Neural progenitor cell (in vitro differentiated cells): ENCODE results near the gene MIF4GD. TPM values are rescaled to one million over a fixed set of nuclear protein-coding genes. Genes with fewer than 3 reads are reported as not detected.

Source experiments
- DNase-seq: peaks from one replicate; pipeline ENCODE4 v3.0.0-alpha.2; 2016; ENCODE audit warnings: low spot score
- H2AFZ ChIP-seq: fragments of 200-600 bp; sonication (generic); replicated peaks from 2 replicates; pipeline ENCODE4 v1.6.1; 2016; ENCODE audit warnings: antibody characterized with exemption
- H3F3A ChIP-seq: fragments of 200-600 bp; sonication (generic); 2 replicates; pipeline ENCODE4 v1.6.1; 2016; ENCODE audit warnings: antibody characterized with exemption, low read depth
- H3K27ac ChIP-seq: fragments of 200-600 bp; sonication (generic); 2 replicates; pipeline ENCODE4 v1.5.1; 2016; ENCODE audit warnings: mild to moderate bottlenecking
- H3K27me3 ChIP-seq: fragments of 200-600 bp; sonication (generic); 2 replicates; pipeline ENCODE4 v1.6.1; 2016; ENCODE audit warnings: mild to moderate bottlenecking, moderate library complexity
- H3K36me3 ChIP-seq: fragments of 200-600 bp; sonication (generic); 2 replicates; pipeline ENCODE4 v1.5.1; 2016
- H3K4me1 ChIP-seq: fragments of 200-600 bp; sonication (generic); 2 replicates; pipeline ENCODE4 v1.6.1; 2016; ENCODE audit warnings: mixed run types
- H3K4me2 ChIP-seq: fragments of 200-600 bp; sonication (generic); 2 replicates; pipeline ENCODE4 v1.6.1; 2016
- H3K4me3 ChIP-seq: fragments of 200-600 bp; sonication (generic); 2 replicates; pipeline ENCODE4 v1.5.1; 2016
- H3K79me2 ChIP-seq: fragments of 200-600 bp; sonication (generic); 2 replicates; pipeline ENCODE4 v1.6.1; 2016; ENCODE audit warnings: low read depth
- H3K9ac ChIP-seq: fragments of 200-600 bp; sonication (generic); 2 replicates; pipeline ENCODE4 v1.6.1; 2016
- H3K9me3 ChIP-seq: fragments of 200-600 bp; sonication (generic); 2 replicates; pipeline ENCODE4 v1.5.1; 2016; ENCODE audit warnings: low read depth
- H4K20me1 ChIP-seq: fragments of 200-600 bp; sonication (generic); 2 replicates; pipeline ENCODE4 v1.6.1; 2016; ENCODE audit warnings: low read depth
- H3K27ac Mint-ChIP-seq: 3 replicates; pipeline ENCODE4 v1.8.0; 2021; ENCODE audit warnings: mixed read lengths
- H3K27me3 Mint-ChIP-seq: 2 replicates; pipeline ENCODE4 v1.8.0; 2022; ENCODE audit warnings: low read depth, mild to moderate bottlenecking, inconsistent platforms, moderate library complexity, mixed read lengths; ENCODE audit not compliant: insufficient read depth
- H3K36me3 Mint-ChIP-seq: 3 replicates; pipeline ENCODE4 v1.8.0; 2021; ENCODE audit warnings: mixed read lengths
- H3K4me1 Mint-ChIP-seq: 3 replicates; pipeline ENCODE4 v1.8.0; 2021; ENCODE audit warnings: mixed read lengths
- H3K4me3 Mint-ChIP-seq: 3 replicates; pipeline ENCODE4 v1.8.0; 2021; ENCODE audit warnings: mild to moderate bottlenecking, moderate library complexity, mixed read lengths
- H3K9me3 Mint-ChIP-seq: 3 replicates; pipeline ENCODE4 v1.8.0; 2020; ENCODE audit warnings: mixed read lengths
- EZH2 ChIP-seq: fragments of 200-600 bp; sonication (generic); IDR thresholded peaks from 2 replicates; pipeline ENCODE4 v1.6.1; 2017; ENCODE audit warnings: antibody characterized with exemption, mild to moderate bottlenecking, moderate library complexity
- EZH2phosphoT487 ChIP-seq: fragments of 200-600 bp; sonication (generic); IDR thresholded peaks from 2 replicates; pipeline ENCODE4 v1.6.1; 2017; ENCODE audit warnings: antibody characterized with exemption
- total RNA-seq: library from RNA; depleted of rRNA; stranded (reverse); fragments of >200 nt; gene quantifications from 2 replicates; pipeline ENCODE4 v1.2.3, GENCODE V29; 2015; ENCODE audit warnings: low replicate concordance
- TF ChIP-seq, protein P1 (sequence below): fragments of 200-600 bp; sonication (generic); IDR thresholded peaks from 2 replicates; pipeline ENCODE4 v1.5.1; 2017; ENCODE audit warnings: antibody characterized with exemption, mild to moderate bottlenecking

MIF4GD gene
- total RNA-seq, 1 donor from 2014 or later, result 17.7 TPM

DNA sequence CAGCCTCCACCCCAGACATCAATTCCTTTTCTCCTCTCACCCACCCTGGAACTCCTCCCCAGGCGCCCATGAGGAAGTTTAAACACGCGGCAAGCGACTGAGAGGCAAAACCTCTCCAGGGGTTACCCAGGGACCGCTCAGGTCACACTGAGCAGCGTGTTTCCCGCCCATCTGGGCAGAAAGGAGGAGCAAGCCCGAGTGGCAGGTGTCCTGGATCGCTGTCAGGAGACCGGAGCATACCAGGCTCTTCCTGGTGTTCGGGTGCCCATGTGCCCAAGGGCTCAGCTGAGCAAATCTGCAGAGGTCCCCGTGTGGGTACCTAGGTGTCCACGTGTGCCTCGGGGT is 17.7 kb upstream of the MIF4GD start:
- no peak overlapping the region for H3K27ac ChIP-seq
- H3K27me3 ChIP-seq, result peaks cover 22% of the 10 kb centered on the region
- H3F3A ChIP-seq, result peaks cover 4% of the 10 kb centered on the region
- peaks cover 3% of the 10 kb centered on the region for H3K4me1 ChIP-seq
- H3K9ac ChIP-seq, result no peak overlapping the region
- TF ChIP-seq, protein P1, sequence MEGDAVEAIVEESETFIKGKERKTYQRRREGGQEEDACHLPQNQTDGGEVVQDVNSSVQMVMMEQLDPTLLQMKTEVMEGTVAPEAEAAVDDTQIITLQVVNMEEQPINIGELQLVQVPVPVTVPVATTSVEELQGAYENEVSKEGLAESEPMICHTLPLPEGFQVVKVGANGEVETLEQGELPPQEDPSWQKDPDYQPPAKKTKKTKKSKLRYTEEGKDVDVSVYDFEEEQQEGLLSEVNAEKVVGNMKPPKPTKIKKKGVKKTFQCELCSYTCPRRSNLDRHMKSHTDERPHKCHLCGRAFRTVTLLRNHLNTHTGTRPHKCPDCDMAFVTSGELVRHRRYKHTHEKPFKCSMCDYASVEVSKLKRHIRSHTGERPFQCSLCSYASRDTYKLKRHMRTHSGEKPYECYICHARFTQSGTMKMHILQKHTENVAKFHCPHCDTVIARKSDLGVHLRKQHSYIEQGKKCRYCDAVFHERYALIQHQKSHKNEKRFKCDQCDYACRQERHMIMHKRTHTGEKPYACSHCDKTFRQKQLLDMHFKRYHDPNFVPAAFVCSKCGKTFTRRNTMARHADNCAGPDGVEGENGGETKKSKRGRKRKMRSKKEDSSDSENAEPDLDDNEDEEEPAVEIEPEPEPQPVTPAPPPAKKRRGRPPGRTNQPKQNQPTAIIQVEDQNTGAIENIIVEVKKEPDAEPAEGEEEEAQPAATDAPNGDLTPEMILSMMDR, result no peak
- TF ChIP-seq EZH2phosphoT487 (no peak), EZH2 (no peak)
- H3K4me3 ChIP-seq, result peak overlapping the region; percentile 71
- no peaks in the 10 kb centered on the region for H3K79me2 ChIP-seq
- Mint-ChIP-seq H3K27me3 (peaks cover 6% of the 10 kb centered on the region), H3K4me3 (peak overlapping the region; percentile 93), H3K36me3 (no peaks in the 10 kb centered on the region), H3K9me3 (no peaks in the 10 kb centered on the region), H3K4me1 (peaks cover 8% of the 10 kb centered on the region), H3K27ac (no peak overlapping the region)
- peak overlapping the region; percentile 84 for H2AFZ ChIP-seq
- DNase-seq, result peak; percentile 65
- H3K36me3 ChIP-seq, result no peaks in the 10 kb centered on the region
- H3K4me2 ChIP-seq, result peak overlapping the region; percentile 82
- H3K9me3 ChIP-seq, result no peaks in the 10 kb centered on the region
- H4K20me1 ChIP-seq, result no peaks in the 10 kb centered on the region

DNA sequence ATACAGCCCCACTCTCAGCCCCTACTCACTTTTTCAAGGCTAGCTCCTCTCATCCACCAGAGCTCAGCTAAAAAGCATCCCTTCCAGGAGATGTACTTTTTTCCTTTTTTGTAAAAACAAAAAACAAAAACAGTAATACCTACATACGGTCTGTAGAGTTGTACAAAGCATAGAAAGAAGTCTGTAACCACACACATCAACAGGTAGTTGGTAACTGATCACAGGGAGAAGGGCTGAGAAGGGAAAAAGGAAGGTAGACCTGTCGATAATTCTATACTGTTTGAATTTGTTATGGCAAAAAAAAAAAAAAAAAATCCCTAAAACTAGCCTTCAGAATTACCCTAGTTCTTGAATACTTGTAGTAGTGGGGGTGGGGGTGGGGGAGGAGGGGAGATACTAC is 17.3 kb upstream of the MIF4GD start:
- H3K4me3 ChIP-seq, result peak overlapping the region; percentile 71
- peaks cover 22% of the 10 kb centered on the region for H3K27me3 ChIP-seq
- H3K9me3 Mint-ChIP-seq, result no peaks in the 10 kb centered on the region
- no peak overlapping the region for H2AFZ ChIP-seq
- H3K79me2 ChIP-seq, result no peaks in the 10 kb centered on the region
- no peak overlapping the region for H3K27ac ChIP-seq
- H3K9me3 ChIP-seq, result no peaks in the 10 kb centered on the region
- DNase-seq, result no peak
- peaks cover 3% of the 10 kb centered on the region for H3K4me1 ChIP-seq
- H3K4me3 Mint-ChIP-seq, result peak overlapping the region; percentile 93
- no peak overlapping the region for H3K9ac ChIP-seq
- no peak overlapping the region for H3K27ac Mint-ChIP-seq
- TF ChIP-seq, protein P1, result no peak
- no peak for TF ChIP-seq EZH2phosphoT487
- TF ChIP-seq EZH2, result no peak
- H3F3A ChIP-seq, result peaks cover 4% of the 10 kb centered on the region
- peaks cover 6% of the 10 kb centered on the region for H3K27me3 Mint-ChIP-seq
- H3K36me3 ChIP-seq, result no peaks in the 10 kb centered on the region
- H3K4me2 ChIP-seq, result peak overlapping the region; percentile 82
- H3K36me3 Mint-ChIP-seq, result peaks cover 3% of the 10 kb centered on the region
- H4K20me1 ChIP-seq, result no peaks in the 10 kb centered on the region
- peaks cover 8% of the 10 kb centered on the region for H3K4me1 Mint-ChIP-seq

DNA sequence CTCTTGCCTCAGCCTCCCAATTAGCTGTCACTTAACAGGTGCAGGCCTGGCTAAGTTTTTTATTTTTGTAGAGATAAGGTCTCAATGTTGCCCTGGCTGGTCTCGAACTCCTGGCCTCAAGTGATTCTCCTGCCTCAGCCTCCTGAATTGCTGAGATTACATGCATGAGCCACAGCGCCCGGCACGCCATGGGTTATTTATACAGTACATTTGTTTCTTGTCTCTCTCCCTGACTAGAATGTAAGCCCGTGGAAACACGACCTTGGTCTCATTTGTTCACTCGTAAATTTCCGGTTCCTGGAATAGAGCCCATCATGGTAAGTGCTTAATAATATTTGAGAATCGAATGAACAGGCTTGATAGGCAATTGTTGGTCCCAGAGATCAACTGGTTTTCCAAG is 16.2 kb upstream of the MIF4GD start:
- H3F3A ChIP-seq, result peaks cover 4% of the 10 kb centered on the region
- H3K36me3 Mint-ChIP-seq, result peaks cover 5% of the 10 kb centered on the region
- peaks cover 22% of the 10 kb centered on the region for H3K27me3 ChIP-seq
- no peak for TF ChIP-seq EZH2phosphoT487
- no peak for TF ChIP-seq EZH2
- TF ChIP-seq, protein P1, result no peak
- no peak overlapping the region for H3K4me2 ChIP-seq
- H3K27ac Mint-ChIP-seq, result no peak overlapping the region
- no peak overlapping the region for H3K27ac ChIP-seq
- no peak overlapping the region for H2AFZ ChIP-seq
- H3K36me3 ChIP-seq, result no peaks in the 10 kb centered on the region
- no peak for DNase-seq
- H3K9ac ChIP-seq, result no peak overlapping the region
- H3K9me3 ChIP-seq, result no peaks in the 10 kb centered on the region
- no peaks in the 10 kb centered on the region for H3K79me2 ChIP-seq
- H3K4me1 Mint-ChIP-seq, result peaks cover 8% of the 10 kb centered on the region
- H3K4me3 ChIP-seq, result no peak overlapping the region
- H3K4me1 ChIP-seq, result peaks cover 3% of the 10 kb centered on the region
- no peaks in the 10 kb centered on the region for H4K20me1 ChIP-seq
- no peaks in the 10 kb centered on the region for H3K9me3 Mint-ChIP-seq
- H3K4me3 Mint-ChIP-seq, result no peak overlapping the region
- peaks cover 7% of the 10 kb centered on the region for H3K27me3 Mint-ChIP-seq
